Breast epithelium (tissue), 4 donors: Measurements from ENCODE around the gene STAG1. TPM values are rescaled to one million over a fixed set of nuclear protein-coding genes. Genes with fewer than 3 reads are reported as not detected.
"Not testable (repeated sequence)": the region's sequence is repeated elsewhere in the genome, so short reads cannot be mapped to it uniquely, and the experiment has no call there.

ENCODE experiments used
- DNase-seq, 2 donors: peaks; one replicate each; pipeline ENCODE4 v3.0.0-alpha.2; 2019; ENCODE audit warnings: low spot score in 2 of 2
- H3K27ac ChIP-seq, 2 donors: fragments of 200-600 bp; sonication (generic) in 1 of 2; one replicate each; pipeline ENCODE4 v1.5.1; 2016 to 2019; ENCODE audit warnings: mild to moderate bottlenecking in 1 of 2
- H3K27me3 ChIP-seq, 2 donors: fragments of 200-600 bp; sonication (generic) in 1 of 2; one replicate each; pipeline versions ENCODE4 v1.5.1 to v1.6.0; 2017 to 2019; ENCODE audit warnings: control low read depth in 1 of 2, mild to moderate bottlenecking in 1 of 2
- H3K36me3 ChIP-seq: fragments of 200-600 bp; one replicate; pipeline ENCODE4 v1.5.1; 2019
- H3K4me1 ChIP-seq, 2 donors: fragments of 200-600 bp; sonication (generic); one replicate each; pipeline ENCODE4 v1.5.1; 2016 to 2019; ENCODE audit warnings: control low read depth in 1 of 2
- H3K4me3 ChIP-seq, 3 donors: fragments of 200-600 bp; sonication (generic); 1 replicate in 2 of 3; 2 replicates in 1 of 3; pipeline ENCODE4 v1.5.1; 2016 to 2019; ENCODE audit warnings: mild to moderate bottlenecking in 3 of 3, moderate library complexity in 2 of 3
- H3K9me3 ChIP-seq, 2 donors: fragments of 200-600 bp; sonication (generic) in 1 of 2; one replicate each; pipeline ENCODE4 v1.5.1; 2016 to 2019; ENCODE audit warnings: control low read depth in 1 of 2
- POLR2A ChIP-seq: fragments of 450-650 bp; IDR thresholded peaks from one replicate; pipeline ENCODE4 v1.6.1; 2016; ENCODE audit warnings: antibody characterized with exemption, mild to moderate bottlenecking, moderate library complexity
- POLR2AphosphoS5 ChIP-seq, 3 donors: sonication (generic); formaldehyde crosslinking; IDR thresholded peaks; one replicate each; pipeline ENCODE4 v1.6.1; 2017; ENCODE audit warnings: antibody characterized with exemption in 3 of 3
- intact Hi-C: fragments of 100-400 bp; cut with DNase I; formaldehyde crosslinking; loops from one replicate; pipeline ENCODE4 v1.15.1; 2023; ENCODE audit warnings: low total_unique reads
- total RNA-seq, 3 donors: library from RNA; depleted of rRNA; stranded (reverse); fragments of >200 nt; gene quantifications; one replicate each; pipeline ENCODE4 v1.1.0, GENCODE V29; 2016
- TF ChIP-seq, protein P1 (sequence below), 3 donors: fragments of 450-650 bp; IDR thresholded peaks; one replicate each; pipeline ENCODE4 v1.5.1; 2016 to 2017; ENCODE audit warnings: antibody characterized with exemption in 3 of 3, mild to moderate bottlenecking in 3 of 3, moderate library complexity in 3 of 3

Gene STAG1
- total RNA-seq, 3 donors from 2014 or later: 54.4 to 83.7 (median 73.7) TPM

DNA sequence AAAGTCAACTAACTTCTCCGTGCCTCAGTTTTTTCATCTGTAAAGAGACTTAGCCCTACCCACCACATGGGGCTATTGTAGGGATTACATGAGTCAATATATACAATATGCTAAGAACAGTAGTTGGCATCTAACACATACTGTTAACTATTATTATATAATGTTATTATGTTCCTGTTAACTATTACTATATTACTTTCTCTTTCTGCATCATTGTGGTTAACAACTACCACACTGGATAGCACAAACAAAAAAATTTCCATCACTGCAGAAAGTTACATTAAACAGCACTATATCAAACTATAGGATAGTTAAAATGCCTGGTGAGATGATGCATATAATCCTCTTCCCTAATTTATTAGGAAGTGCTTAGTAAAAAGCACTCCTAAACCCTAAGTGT lies 23.7 kb downstream of the STAG1 start:
- Histone ChIP-seq H3K4me1 (peaks cover 0 to 4% of the 10 kb centered on the region in 2 donors), H3K4me3 (no peak overlapping the region)

DNA sequence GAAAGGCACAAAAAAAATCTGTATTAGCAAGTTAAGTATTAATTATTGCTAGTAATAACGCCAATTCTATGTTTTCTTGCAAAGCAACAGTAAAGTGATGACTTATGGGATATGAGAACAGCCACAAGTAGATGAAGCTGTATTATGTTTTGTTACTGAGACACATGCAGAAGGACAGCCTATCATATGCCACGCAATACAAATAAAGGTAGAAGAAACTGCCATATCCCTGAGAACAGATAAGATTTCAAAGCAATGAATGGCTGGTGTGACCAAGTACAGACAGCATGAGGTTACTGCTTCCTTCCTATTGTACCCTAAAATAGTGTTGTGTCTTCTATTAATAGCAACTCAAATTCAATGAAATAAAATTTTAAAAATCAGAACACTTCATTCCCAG lies 26.7 kb downstream of the STAG1 start:
- H3K4me3 ChIP-seq: no peak overlapping the region
- no peaks in the 10 kb centered on the region for H3K4me1 ChIP-seq

More for the DNA sequence above, 23.7 kb downstream of the STAG1 start:
- intact Hi-C loops: no loop called here
- no peak for TF ChIP-seq POLR2AphosphoS5 (IDR thresholded peaks at IDR 0.05)
- no peak for TF ChIP-seq POLR2A
- TF ChIP-seq, protein P1, sequence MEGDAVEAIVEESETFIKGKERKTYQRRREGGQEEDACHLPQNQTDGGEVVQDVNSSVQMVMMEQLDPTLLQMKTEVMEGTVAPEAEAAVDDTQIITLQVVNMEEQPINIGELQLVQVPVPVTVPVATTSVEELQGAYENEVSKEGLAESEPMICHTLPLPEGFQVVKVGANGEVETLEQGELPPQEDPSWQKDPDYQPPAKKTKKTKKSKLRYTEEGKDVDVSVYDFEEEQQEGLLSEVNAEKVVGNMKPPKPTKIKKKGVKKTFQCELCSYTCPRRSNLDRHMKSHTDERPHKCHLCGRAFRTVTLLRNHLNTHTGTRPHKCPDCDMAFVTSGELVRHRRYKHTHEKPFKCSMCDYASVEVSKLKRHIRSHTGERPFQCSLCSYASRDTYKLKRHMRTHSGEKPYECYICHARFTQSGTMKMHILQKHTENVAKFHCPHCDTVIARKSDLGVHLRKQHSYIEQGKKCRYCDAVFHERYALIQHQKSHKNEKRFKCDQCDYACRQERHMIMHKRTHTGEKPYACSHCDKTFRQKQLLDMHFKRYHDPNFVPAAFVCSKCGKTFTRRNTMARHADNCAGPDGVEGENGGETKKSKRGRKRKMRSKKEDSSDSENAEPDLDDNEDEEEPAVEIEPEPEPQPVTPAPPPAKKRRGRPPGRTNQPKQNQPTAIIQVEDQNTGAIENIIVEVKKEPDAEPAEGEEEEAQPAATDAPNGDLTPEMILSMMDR (IDR thresholded peaks at IDR 0.05): no peak
- Histone ChIP-seq H3K9me3 (no peaks in the 10 kb centered on the region), H3K27ac (no peak overlapping the region), H3K36me3 (no peaks in the 10 kb centered on the region), H3K27me3 (no peaks in the 10 kb centered on the region)
- no peak for DNase-seq

DNA sequence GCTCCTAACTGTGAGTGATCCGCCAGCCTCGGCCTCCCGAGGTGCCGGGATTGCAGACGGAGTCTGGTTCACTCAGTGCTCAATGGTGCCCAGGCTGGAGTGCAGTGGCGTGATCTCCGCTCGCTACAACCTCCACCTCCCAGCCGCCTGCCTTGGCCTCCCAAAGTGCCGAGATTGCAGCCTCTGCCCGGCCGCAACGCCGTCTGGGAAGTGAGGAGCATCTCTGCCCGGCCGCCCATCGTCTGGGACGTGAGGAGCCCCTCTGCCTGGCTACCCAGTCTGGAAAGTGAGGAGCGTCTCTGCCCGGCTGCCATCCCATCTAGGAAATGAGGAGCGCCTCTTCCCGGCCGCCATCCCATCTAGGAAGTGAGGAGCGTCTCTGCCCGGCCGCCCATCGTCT lies 29.3 kb downstream of the STAG1 start:
- H3K36me3 ChIP-seq, DNase-seq, H3K4me3 ChIP-seq, H3K9me3 ChIP-seq, H3K27me3 ChIP-seq, intact Hi-C loops, H3K4me1 ChIP-seq, H3K27ac ChIP-seq: not testable (repeated sequence)

More for the DNA sequence above, 26.7 kb downstream of the STAG1 start:
- Histone ChIP-seq H3K27ac (no peak overlapping the region), H3K27me3 (no peaks in the 10 kb centered on the region), H3K36me3 (no peaks in the 10 kb centered on the region), H3K9me3 (no peaks in the 10 kb centered on the region)
- intact Hi-C loops: no loop called here
- DNase-seq: no peak
- TF ChIP-seq, protein P1 (IDR thresholded peaks at IDR 0.05): no peak
- no peak for TF ChIP-seq POLR2AphosphoS5 (IDR thresholded peaks at IDR 0.05)
- no peak for TF ChIP-seq POLR2A

DNA sequence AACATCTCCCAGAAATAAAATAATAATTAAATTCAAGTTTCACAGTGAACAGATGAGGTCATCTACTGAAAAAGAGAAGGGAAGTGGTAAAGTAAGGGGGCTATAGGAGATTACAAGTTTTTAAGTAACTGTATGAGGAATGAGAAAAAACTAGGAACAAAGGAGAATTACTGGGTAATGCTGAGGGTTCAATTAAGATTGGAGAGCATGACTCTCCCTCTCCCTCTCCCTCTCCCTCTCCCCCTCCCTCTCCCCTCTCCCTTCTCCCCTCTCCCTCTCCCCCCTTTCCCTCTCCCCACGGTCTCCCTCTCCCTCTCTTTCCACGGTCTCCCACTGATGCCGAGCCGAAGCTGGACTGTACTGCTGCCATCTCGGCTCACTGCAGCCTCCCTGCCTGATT lies 29.8 kb downstream of the STAG1 start:
- H3K4me3 ChIP-seq, DNase-seq, intact Hi-C loops, H3K36me3 ChIP-seq, H3K27ac ChIP-seq, H3K4me1 ChIP-seq, H3K27me3 ChIP-seq, H3K9me3 ChIP-seq: not testable (repeated sequence)

DNA sequence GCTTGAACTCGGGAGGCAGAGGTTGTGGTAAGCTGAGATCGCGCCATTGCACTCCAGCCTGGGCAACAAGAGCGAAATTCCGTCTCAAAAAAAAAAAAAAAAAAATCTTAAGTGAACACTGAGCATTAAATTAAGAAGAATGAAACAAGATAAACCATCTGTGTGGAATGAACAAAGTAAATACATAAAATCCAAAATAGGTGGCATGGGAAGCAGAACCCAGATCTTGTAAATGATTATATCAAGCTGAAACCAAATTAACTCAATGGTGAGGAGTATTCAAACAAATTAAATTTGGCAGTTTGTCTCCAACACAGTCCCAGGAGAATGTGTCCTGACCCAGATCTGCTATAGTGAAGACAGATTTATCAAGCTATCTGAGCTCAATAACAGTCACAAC lies 32.1 kb downstream of the STAG1 start:
- Histone ChIP-seq H3K4me1 (no peaks in the 10 kb centered on the region), H3K27me3 (no peaks in the 10 kb centered on the region), H3K9me3 (no peaks in the 10 kb centered on the region), H3K36me3 (no peaks in the 10 kb centered on the region), H3K4me3 (no peak overlapping the region), H3K27ac (no peak overlapping the region)
- intact Hi-C loops: no loop called here
- DNase-seq: no peak
- no peak for TF ChIP-seq POLR2A
- TF ChIP-seq, protein P1 (IDR thresholded peaks at IDR 0.05): no peak
- no peak for TF ChIP-seq POLR2AphosphoS5 (IDR thresholded peaks at IDR 0.05)

DNA sequence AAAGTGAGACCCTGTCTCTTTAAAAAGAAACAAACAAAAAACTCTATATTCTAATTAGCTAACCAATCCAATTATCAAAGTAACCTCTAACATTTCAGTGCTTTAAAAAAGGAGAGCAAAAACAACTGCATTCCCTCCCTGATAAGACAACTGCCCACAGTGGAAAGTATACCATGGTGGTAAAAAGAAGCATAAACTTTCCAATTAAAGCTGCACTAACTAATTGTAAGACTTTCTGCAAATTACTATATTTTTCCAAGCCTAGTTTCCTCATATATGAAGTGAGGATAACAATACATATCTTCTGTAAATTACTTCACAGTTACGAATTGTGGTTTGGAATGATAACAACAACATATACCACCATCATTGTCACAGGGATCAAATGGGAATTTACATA lies 35.5 kb downstream of the STAG1 start:
- DNase-seq: no peak
- Histone ChIP-seq H3K27ac (no peak overlapping the region), H3K9me3 (no peaks in the 10 kb centered on the region), H3K27me3 (no peaks in the 10 kb centered on the region), H3K36me3 (no peaks in the 10 kb centered on the region), H3K4me1 (no peaks in the 10 kb centered on the region), H3K4me3 (no peak overlapping the region)
- TF ChIP-seq, protein P1 (IDR thresholded peaks at IDR 0.05): no peak
- intact Hi-C loops: loop anchor here (10.0 kb wide), 1 partner anchor 1318 kb away; no protein-coding TSS in a partner anchor
